ENCODE results near the gene LYSMD1.

DNA sequence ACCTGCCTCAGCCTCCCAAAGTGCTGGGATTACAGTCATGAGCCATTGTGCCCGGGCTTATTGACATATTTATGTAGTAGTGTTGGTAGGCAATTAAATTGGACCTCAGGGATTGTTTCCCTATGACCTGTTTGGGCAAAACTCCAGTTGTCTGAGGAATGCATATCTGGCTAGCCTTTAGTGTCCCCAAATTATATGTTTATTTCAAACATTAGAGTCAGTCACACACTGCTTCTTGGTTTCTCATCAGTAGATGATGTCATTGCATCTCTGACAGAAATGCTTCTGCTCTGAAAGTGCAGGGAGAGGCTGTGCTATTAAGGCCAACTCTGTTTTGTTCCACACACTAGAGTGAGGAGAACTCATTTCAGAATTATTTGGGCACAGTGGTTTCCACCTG is 45.1 kb upstream of the LYSMD1 start:
- TF ChIP-seq POLR2A (IDR thresholded peaks at IDR 0.05), result no peak
- TF ChIP-seq, protein P1, sequence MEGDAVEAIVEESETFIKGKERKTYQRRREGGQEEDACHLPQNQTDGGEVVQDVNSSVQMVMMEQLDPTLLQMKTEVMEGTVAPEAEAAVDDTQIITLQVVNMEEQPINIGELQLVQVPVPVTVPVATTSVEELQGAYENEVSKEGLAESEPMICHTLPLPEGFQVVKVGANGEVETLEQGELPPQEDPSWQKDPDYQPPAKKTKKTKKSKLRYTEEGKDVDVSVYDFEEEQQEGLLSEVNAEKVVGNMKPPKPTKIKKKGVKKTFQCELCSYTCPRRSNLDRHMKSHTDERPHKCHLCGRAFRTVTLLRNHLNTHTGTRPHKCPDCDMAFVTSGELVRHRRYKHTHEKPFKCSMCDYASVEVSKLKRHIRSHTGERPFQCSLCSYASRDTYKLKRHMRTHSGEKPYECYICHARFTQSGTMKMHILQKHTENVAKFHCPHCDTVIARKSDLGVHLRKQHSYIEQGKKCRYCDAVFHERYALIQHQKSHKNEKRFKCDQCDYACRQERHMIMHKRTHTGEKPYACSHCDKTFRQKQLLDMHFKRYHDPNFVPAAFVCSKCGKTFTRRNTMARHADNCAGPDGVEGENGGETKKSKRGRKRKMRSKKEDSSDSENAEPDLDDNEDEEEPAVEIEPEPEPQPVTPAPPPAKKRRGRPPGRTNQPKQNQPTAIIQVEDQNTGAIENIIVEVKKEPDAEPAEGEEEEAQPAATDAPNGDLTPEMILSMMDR (IDR thresholded peaks at IDR 0.05 in 8 of 11, conservative IDR thresholded peaks at IDR 0.05 in 3 of 11), result no peak
